Activated T-helper 2 cell treated with anti-CD3 and anti-CD28 coated beads, Interferon-gamma antibody, Interleukin-2, Interleukin-4, amounts not matched to agents 10 μg/mL and 5 μg/mL and 100 μg/mL, durations not matched to agents 14 hours and 24 hours and 36 hours (primary cell): ENCODE data around the gene SENP1. TPM values are rescaled to one million over a fixed set of nuclear protein-coding genes. Genes with fewer than 3 reads are reported as not detected.

Experiments
- DNase-seq: peaks from one replicate; pipeline ENCODE4 v3.0.0; 2021; ENCODE audit warnings: low spot score
- H3K27ac Mint-ChIP-seq: one replicate; pipeline ENCODE4 v1.8.0; 2021; ENCODE audit warnings: mixed read lengths
- H3K27me3 Mint-ChIP-seq: one replicate; pipeline ENCODE4 v1.8.0; 2021; ENCODE audit warnings: low read depth, mixed read lengths
- H3K36me3 Mint-ChIP-seq: one replicate; pipeline ENCODE4 v1.8.0; 2021; ENCODE audit warnings: low read depth, mixed read lengths
- H3K4me1 Mint-ChIP-seq: one replicate; pipeline ENCODE4 v1.8.0; 2021; ENCODE audit warnings: low read depth, mixed read lengths
- H3K4me3 Mint-ChIP-seq: one replicate; pipeline ENCODE4 v1.8.0; 2021; ENCODE audit warnings: low read depth, mild to moderate bottlenecking, moderate library complexity, mixed read lengths
- H3K9me3 Mint-ChIP-seq: one replicate; pipeline ENCODE4 v1.8.0; 2021; ENCODE audit warnings: mixed read lengths
- intact Hi-C: fragments of 100-400 bp; cut with micrococcal nuclease; formaldehyde crosslinking; loops from one replicate; pipeline ENCODE4 v1.15.1; 2023
- total RNA-seq: library from RNA; stranded (reverse); gene quantifications from 2 replicates; pipeline ENCODE4 v1.2.3, GENCODE V29; 2022

SENP1 gene
- total RNA-seq: 45.9 and 49.0 TPM in 2 replicates

DNA sequence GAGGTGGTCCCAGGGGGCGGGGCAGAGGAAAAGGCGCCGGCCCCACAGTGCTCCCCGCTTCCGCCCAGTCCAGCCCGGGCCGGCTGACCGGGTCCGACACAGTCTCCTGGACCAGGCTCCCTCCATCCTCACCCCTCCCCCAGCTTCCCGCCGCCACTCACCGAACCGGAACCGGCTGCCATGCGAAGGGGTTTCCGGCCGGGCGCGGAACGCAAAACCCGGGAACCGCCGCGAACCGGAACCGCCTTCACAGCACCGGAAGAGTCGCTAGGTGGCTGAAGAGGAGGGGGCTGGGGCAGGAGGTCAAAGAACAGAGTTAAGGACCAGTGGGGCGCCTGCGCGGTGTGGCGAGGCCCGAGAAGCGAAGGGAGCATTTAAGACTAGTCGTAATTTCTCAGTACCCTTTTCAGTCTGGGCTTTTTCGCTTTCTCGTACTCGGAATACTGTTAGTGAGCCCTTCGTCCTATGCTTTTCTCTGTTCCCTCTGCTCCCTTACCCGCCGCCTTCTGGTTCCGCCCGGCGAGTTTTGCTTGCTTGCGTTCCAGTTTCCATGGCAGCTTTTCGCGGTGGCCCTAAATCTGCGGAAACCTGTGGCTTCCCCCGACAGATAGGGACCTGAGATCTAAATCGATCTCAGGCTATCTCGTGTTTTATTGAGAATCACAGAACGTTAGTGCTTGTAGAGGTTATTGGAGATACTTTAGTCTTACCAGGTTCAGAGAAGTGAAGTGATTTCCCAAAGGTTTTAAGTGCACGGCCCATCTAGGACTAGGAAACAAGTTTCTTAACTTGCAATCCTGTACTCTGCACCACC, at the start of gene SENP1:
SENP1 (minus strand) TSS at position 213 of the 814 bp plus-strand sequence. CDS start 4,607 bp downstream, outside the sequence.
- intact Hi-C loops: loop anchor here (1.0 to 5.0 kb wide), 5 partner anchors 13 to 576 kb away; partner anchors contain the start of genes ASB8, CCDC184, KANSL2 and PFKM
- Mint-ChIP-seq H3K4me1 (peaks cover 40% of the 10 kb centered on the region), H3K4me3 (peak within 1 kb of the TSS; percentile 99), H3K9me3 (no peaks in the 10 kb centered on the region), H3K27ac (peak within 1 kb of the TSS; percentile 97), H3K36me3 (peaks cover 10% of the 10 kb centered on the region), H3K27me3 (peaks cover 5% of the 10 kb centered on the region)
- peak; percentile 86 for DNase-seq

DNA sequence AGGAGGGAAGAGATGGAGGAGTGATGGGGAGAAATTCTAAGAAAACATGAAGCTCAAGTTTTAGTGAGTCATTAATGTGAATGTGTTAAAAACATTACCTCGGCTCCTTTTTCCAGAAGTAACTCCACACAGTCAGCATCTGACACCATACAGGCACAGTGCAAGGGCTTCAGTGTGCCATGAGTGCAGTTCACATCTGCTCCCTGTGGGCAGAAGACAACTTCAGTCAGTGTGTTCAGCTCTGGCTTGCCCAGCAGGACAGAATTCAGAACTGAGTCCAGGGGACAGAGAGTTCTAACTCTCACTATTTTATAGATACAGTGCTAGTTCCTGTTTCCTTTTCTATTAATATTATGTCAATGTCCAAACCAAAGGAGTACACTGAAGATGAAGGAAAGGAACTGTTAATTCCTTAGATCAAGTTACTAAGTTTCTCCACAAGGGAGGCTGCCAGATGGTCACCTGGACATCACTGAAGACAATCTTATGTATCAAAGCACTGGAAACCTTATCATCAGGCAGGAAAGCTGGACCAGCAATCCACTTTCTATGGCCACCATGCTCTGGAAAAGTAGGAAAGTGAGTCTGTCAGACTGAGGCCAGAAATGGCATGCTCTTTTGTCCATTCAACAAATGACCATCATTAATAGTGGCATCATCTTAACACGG, 45.4 kb upstream of the SENP1 start:
- DNase-seq: no peak
- intact Hi-C loops: no loop called here
- H3K9me3 Mint-ChIP-seq: no peaks in the 10 kb centered on the region
- no peak overlapping the region for H3K4me3 Mint-ChIP-seq
- H3K36me3 Mint-ChIP-seq: peaks cover 62% of the 10 kb centered on the region
- peaks cover 8% of the 10 kb centered on the region for H3K4me1 Mint-ChIP-seq
- H3K27ac Mint-ChIP-seq: no peak overlapping the region
- H3K27me3 Mint-ChIP-seq: no peaks in the 10 kb centered on the region

DNA sequence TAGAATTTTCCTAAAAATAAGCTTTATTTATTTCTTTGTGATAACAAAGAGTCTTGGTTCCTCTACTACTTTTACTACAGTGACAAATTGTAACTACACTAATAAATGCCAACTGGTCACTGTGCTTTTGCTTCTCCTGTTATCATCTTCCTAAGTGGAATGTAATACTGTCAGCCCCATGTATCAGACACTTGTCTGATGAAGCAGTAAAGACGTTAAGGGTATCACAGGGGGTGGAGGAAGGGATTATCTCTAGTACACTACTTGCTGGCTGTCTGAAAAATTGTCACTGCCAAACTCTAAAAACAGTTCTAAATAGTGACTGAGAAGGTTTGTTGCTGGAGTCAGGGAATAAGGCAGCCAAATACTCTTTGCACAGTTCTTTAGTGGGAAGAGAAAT, 40.1 kb upstream of the SENP1 start:
- Mint-ChIP-seq H3K4me3 (no peak overlapping the region), H3K27me3 (no peaks in the 10 kb centered on the region), H3K36me3 (peaks cover 72% of the 10 kb centered on the region), H3K4me1 (peaks cover 1% of the 10 kb centered on the region), H3K9me3 (no peaks in the 10 kb centered on the region), H3K27ac (no peak overlapping the region)
- DNase-seq: no peak
- intact Hi-C loops: no loop called here

DNA sequence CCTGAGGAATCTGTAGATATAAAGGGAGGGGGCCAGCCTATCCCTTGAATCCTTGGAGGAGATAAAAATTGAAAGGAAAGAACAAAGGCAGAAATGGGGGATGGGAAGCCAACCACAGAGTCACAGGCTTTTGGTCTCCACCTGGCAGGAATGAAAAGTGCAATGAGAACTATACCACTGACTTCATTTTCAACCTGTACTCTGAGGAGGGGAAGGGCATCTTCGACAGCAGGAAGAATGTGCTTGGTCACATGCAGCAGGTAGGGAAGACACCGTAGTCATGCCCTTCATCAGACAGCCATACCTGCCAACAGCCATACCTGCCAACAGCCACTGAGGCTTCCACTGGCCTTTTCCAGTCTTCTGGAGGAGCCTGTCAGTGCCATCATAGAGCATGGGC, 38.0 kb upstream of the SENP1 start:
- intact Hi-C loops: no loop called here

DNA sequence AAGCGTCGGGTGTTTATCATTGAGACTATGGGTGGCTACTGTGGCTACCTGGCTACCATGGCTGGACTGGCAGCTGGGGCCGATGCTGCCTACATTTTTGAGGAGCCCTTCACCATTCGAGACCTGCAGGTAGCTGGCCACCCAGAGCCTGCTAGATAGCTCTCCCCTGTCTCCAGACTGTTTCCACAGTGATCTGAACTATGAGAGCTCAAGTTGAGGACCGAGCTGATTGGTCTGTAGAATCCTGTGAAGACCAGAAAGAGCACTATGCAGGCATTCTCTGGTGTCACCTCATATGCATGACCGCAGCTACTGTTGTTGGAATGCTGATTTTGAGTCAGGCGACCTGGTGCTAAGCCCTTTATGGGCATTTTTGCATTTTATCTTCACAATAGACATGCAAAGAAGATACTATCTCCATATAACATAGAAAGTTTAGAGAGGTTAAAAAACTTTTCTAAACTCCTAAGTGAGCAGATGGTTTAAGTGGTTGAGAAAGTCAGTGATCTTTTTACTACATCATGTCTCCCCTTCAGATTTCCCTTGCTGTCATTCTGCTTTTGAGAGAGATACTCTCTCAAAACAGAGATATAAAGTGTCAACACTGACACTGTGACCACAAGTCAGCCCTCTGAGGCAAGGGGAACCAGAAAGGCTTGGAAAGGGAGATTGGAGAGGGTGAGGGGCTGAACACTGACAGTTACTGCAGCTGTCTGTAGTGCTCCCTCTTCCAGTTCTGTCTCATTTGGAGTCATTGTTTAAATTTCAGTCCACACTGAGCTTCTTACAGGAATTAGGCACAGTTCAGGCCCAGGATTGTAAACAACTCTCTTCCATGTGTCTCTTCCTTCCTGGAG, 37.2 kb upstream of the SENP1 start:
- H3K4me1 Mint-ChIP-seq: no peaks in the 10 kb centered on the region
- no peak overlapping the region for H3K27ac Mint-ChIP-seq
- peaks cover 52% of the 10 kb centered on the region for H3K36me3 Mint-ChIP-seq
- H3K9me3 Mint-ChIP-seq: no peaks in the 10 kb centered on the region
- no peaks in the 10 kb centered on the region for H3K27me3 Mint-ChIP-seq
- H3K4me3 Mint-ChIP-seq: no peak overlapping the region
- intact Hi-C loops: no loop called here
- DNase-seq: no peak

More for the DNA sequence above, 38.0 kb upstream of the SENP1 start:
- Mint-ChIP-seq H3K9me3 (no peaks in the 10 kb centered on the region), H3K4me1 (peaks cover under 1% of the 10 kb centered on the region), H3K27ac (no peak overlapping the region), H3K36me3 (peaks cover 57% of the 10 kb centered on the region), H3K27me3 (no peaks in the 10 kb centered on the region), H3K4me3 (no peak overlapping the region)
- no peak for DNase-seq

DNA sequence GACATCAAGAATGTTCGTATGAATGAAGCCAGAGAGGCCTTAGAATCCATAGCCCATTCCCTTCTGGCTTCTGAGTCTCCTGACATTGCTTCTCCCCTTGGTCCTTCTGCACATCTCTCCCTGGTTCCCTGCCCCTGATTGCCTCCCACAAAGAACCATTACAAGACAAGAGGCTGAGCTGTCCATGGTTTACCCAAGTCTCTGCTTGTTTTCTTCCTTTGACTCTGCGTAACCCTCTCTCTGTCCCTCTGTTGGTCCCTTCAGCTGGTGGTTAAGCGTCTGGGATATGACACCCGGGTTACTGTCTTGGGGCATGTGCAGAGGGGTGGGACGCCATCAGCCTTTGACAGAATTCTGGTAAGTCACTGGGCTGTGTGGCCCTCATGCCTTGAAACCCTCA, 29.1 kb upstream of the SENP1 start:
- DNase-seq: no peak
- Mint-ChIP-seq H3K4me1 (no peaks in the 10 kb centered on the region), H3K27me3 (no peaks in the 10 kb centered on the region), H3K36me3 (peaks cover 22% of the 10 kb centered on the region), H3K4me3 (no peak overlapping the region), H3K27ac (no peak overlapping the region), H3K9me3 (no peaks in the 10 kb centered on the region)
- intact Hi-C loops: no loop called here

DNA sequence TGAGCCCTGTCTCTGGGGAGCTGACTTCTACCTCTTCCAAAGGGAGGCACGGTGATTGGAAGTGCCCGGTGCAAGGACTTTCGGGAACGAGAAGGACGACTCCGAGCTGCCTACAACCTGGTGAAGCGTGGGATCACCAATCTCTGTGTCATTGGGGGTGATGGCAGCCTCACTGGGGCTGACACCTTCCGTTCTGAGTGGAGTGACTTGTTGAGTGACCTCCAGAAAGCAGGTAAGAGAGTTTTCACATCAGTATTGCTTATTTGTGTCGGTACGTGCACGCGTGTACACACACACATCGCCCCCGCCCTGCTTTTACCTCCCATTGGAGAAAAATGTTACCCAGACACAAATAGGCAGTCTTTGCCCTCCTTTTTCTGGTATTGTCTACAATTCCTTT, 26.9 kb upstream of the SENP1 start:
- H3K27me3 Mint-ChIP-seq: no peaks in the 10 kb centered on the region
- H3K4me1 Mint-ChIP-seq: no peaks in the 10 kb centered on the region
- no peak overlapping the region for H3K4me3 Mint-ChIP-seq
- DNase-seq: no peak
- H3K27ac Mint-ChIP-seq: no peak overlapping the region
- intact Hi-C loops: no loop called here
- no peaks in the 10 kb centered on the region for H3K9me3 Mint-ChIP-seq
- H3K36me3 Mint-ChIP-seq: peaks cover 22% of the 10 kb centered on the region

DNA sequence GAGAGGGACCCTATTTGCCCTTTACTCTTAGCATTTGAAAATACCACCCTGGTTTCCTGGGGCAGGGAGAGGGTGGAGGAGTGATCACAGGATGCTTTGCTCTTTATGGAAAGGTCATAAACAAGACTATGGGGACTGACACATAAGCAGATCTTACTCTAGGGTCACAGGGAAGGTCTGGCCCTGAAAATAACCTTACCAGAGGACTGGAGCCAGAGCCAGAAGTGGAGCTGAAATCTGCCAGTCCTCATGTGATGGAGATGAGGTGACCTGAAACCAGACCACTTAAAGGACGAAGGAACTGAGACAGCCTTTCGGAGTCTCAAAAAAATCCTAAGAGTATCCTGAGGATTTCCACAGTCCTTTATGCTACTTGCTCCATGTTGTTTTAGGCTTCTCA, 25.6 kb upstream of the SENP1 start:
- no peaks in the 10 kb centered on the region for H3K9me3 Mint-ChIP-seq
- H3K4me3 Mint-ChIP-seq: no peak overlapping the region
- DNase-seq: no peak
- H3K27ac Mint-ChIP-seq: no peak overlapping the region
- no peaks in the 10 kb centered on the region for H3K27me3 Mint-ChIP-seq
- intact Hi-C loops: no loop called here
- H3K4me1 Mint-ChIP-seq: no peaks in the 10 kb centered on the region
- peaks cover 28% of the 10 kb centered on the region for H3K36me3 Mint-ChIP-seq

DNA sequence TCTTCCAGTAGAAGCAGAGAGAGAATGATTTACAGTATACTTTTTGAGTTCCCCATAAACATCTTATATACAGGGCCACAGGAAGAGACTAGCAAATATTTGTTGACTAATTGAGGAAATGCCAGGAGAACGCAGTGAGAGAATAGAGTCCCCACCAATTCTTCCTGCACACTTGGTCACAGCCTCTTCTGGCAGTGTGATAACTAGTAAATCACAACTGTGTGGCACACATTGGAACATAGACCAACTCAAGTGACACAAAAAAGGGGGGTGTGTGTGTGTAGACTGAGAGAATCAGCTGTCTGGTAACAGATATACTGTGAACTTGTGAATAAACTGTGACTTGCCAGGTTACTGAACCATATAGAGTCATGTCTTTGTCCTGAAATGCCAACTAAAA, 23.5 kb upstream of the SENP1 start:
- intact Hi-C loops: no loop called here
- Mint-ChIP-seq H3K4me1 (no peaks in the 10 kb centered on the region), H3K4me3 (no peak overlapping the region), H3K27ac (no peak overlapping the region), H3K36me3 (peaks cover 23% of the 10 kb centered on the region), H3K27me3 (no peaks in the 10 kb centered on the region), H3K9me3 (no peaks in the 10 kb centered on the region)
- DNase-seq: no peak

DNA sequence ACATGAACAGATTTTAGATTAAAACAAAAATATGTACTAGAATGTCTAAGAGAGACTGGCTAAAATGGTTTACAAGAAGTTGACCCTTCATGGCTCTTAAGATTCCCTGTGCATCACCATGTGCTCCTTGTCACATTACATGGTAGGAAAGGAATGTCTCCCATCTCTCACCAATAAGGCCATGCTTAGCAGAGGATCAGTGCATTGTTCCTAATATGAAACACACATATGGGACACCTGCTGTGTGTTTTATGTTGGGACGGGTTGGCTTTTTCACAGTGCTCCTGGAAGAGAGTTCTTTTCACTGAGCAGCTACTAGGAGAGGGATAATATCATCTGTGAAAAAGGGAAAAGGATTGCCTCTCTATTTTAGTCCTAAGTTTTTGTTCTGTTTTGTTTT, 22.9 kb upstream of the SENP1 start:
- H3K36me3 Mint-ChIP-seq: peaks cover 22% of the 10 kb centered on the region
- no peaks in the 10 kb centered on the region for H3K27me3 Mint-ChIP-seq
- intact Hi-C loops: no loop called here
- H3K9me3 Mint-ChIP-seq: no peaks in the 10 kb centered on the region
- H3K27ac Mint-ChIP-seq: no peak overlapping the region
- no peak for DNase-seq
- H3K4me3 Mint-ChIP-seq: no peak overlapping the region
- no peaks in the 10 kb centered on the region for H3K4me1 Mint-ChIP-seq

DNA sequence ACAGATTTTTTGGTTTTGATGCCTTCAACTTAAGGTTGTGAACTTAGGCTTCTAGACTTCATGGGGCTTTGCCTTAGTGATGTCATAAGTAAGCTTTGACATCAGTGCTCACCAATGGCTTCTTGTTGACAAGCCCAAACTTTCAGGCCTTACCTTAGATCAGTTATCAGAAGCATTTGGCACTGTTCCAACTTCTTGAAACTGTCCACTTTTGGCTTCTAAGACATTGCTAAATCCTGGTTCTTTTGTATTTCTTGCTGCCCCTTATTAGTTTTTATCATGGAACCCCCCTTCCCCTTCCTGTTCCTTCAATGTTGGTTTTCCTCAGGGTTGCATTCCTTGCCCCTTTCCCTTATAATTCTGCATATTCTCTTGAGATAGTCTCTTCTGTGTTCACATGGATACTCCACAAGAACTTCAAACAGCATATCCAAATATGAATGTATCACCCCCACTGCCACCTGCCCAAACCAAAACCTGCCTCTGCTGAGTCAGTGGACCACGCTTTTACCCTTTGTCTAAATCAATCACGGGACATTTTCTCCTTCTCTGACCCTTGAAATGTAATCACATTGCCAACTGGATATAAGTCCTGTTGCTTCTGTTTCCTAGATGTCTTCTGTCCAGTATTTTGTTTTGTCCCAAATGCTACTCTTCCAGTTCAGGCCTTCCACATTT, 21.2 kb upstream of the SENP1 start:
- Mint-ChIP-seq H3K27me3 (no peaks in the 10 kb centered on the region), H3K9me3 (no peaks in the 10 kb centered on the region)

DNA sequence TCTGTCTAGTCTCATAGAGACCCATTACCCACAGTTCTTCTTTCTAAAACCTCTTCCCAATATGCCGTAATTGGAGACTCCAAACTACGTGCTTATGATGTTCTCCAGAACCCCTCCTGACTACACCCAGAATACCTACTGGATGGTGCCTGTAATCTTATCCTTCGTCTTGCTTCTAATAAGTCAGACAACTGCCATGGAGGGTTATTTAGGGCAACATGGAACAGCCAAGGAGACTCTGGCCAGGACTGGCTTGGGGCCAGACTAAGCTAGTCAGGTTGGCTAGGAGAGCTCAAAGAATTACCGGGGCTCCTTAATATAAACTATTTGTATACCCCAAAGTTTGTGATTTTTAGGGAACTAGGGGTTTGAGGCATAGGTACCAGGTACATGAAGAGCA, 20.1 kb upstream of the SENP1 start:
- Mint-ChIP-seq H3K9me3 (no peaks in the 10 kb centered on the region), H3K4me3 (no peak overlapping the region), H3K4me1 (peaks cover 1% of the 10 kb centered on the region), H3K36me3 (peaks cover 25% of the 10 kb centered on the region), H3K27ac (no peak overlapping the region), H3K27me3 (no peaks in the 10 kb centered on the region)
- DNase-seq: no peak
- intact Hi-C loops: no loop called here

More for the DNA sequence above, 21.2 kb upstream of the SENP1 start:
- intact Hi-C loops: no loop called here
- no peak overlapping the region for H3K27ac Mint-ChIP-seq
- H3K36me3 Mint-ChIP-seq: peaks cover 25% of the 10 kb centered on the region
- no peak overlapping the region for H3K4me3 Mint-ChIP-seq
- H3K4me1 Mint-ChIP-seq: no peaks in the 10 kb centered on the region
- DNase-seq: no peak
